HEK293 (cell line): ENCODE data around the gene CNKSR2.

ENCODE experiments used
- INSM2 ChIP-seq: fragments of 450-650 bp; formaldehyde crosslinking; IDR thresholded peaks from 2 replicates; pipeline ENCODE4 v1.5.1; 2016; ENCODE audit warnings: missing biosample characterization, missing genetic modification characterization
- KLF16 ChIP-seq: fragments of 450-650 bp; formaldehyde crosslinking; IDR thresholded peaks from 2 replicates; pipeline ENCODE4 v1.5.1; 2017; ENCODE audit warnings: missing biosample characterization, missing genetic modification characterization
- YY1 ChIP-seq: fragments of 450-650 bp; formaldehyde crosslinking; IDR thresholded peaks from 2 replicates; pipeline ENCODE4 v1.5.1; 2018; ENCODE audit warnings: missing biosample characterization, missing genetic modification characterization
- ZNF549 ChIP-seq: fragments of 450-650 bp; IDR thresholded peaks from 2 replicates; pipeline ENCODE4 v1.5.1; 2018; ENCODE audit warnings: missing biosample characterization, missing genetic modification characterization, mild to moderate bottlenecking, inconsistent platforms, moderate library complexity
- ZNF660 ChIP-seq: fragments of 450-650 bp; IDR thresholded peaks from 2 replicates; pipeline ENCODE4 v1.5.1; 2018; ENCODE audit warnings: missing biosample characterization, mild to moderate bottlenecking, missing genetic modification characterization
- ZNF837 ChIP-seq: fragments of 450-650 bp; formaldehyde crosslinking; IDR thresholded peaks from 2 replicates; pipeline ENCODE4 v1.5.1; 2016; ENCODE audit warnings: missing biosample characterization, missing genetic modification characterization

DNA sequence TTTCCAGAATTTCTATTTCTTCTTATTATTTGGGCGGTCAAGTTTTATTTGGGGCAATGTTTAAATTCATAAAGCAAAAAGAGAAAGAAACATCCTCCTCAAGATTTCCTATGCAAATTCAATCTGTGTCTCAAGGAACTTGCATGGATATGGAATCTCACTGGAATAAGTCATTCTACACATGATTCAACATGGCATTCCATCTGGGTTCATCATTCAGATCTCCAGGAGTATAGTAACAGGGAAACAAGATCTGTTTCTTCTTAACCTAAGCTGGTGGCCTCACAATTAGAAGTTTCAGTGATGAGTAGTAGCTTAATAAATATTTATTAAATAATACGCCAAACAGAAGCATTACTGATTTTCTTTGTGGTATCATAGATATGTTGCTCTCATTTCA is 264.1 kb downstream of the CNKSR2 start:
- no peak for TF ChIP-seq ZNF660 (tag by site-specific recombination)
- TF ChIP-seq KLF16 (tag by site-specific recombination): no peak
- TF ChIP-seq INSM2 (tag by site-specific recombination): no peak
- no peak for TF ChIP-seq ZNF837 (tag by site-specific recombination)
- TF ChIP-seq YY1 (tag by site-specific recombination): no peak
- no peak for TF ChIP-seq ZNF549 (tag by site-specific recombination)
